Measurements from ENCODE around the gene LSM7.
"Not testable (repeated sequence)": the region's sequence is repeated elsewhere in the genome, so short reads cannot be mapped to it uniquely, and the experiment has no call there.

LSM7 gene

DNA sequence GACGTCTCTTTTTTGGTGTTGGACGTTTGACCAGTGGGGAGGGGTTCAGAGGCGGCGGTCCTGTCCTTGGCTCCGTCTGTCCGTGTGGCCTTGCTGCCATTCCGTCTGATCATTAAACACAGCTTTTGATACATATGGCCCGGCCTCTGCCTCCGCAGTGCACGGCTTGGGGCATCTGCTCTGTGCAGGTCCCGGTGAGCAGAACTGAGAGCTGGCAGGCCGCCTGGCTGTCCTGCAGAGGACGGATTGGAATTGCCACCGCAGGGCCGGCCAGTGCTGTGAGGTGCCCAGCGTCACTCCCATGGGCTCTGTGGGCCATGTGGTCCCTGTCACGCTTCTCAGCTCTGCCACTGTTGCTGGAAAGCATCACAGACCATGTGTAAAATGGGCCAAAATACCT, 26.3 kb upstream of the LSM7 start:
- DNase-seq, result no peak

DNA sequence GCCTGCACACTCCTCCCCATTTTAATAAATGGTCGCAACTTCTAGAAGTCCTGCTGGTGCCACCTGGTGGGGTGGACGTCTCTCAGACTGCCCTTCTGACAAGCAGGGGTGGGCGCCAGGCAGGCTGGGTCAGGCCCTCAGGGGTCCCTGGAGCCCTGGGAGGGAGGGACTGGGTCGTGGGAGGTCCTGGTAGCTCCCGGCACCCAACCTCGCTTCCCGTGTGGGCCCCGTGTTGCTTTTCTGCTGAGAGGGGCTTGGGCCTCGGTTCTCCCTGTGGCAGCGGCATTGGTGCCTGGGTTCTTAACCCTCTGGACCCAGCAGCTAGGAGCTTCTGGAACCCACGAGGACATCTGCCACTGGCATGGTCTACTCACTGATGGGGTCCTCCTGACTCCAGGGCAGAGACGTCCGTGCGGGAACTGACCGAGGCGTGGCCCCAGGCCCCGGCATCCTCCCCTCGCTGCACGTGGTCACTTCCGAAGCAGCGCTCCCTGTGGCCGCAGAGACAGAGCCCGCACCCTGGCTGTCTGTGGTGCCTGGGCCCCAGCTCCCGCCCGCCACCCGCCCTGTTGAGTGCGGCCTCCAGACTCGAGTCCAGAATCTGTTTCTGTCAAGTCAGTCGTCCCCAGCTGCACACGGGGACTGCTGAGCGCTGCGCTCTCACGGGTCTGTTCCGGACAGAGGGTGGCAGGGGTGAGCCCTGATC, 25.7 kb upstream of the LSM7 start:
- DNase-seq, result no peak

DNA sequence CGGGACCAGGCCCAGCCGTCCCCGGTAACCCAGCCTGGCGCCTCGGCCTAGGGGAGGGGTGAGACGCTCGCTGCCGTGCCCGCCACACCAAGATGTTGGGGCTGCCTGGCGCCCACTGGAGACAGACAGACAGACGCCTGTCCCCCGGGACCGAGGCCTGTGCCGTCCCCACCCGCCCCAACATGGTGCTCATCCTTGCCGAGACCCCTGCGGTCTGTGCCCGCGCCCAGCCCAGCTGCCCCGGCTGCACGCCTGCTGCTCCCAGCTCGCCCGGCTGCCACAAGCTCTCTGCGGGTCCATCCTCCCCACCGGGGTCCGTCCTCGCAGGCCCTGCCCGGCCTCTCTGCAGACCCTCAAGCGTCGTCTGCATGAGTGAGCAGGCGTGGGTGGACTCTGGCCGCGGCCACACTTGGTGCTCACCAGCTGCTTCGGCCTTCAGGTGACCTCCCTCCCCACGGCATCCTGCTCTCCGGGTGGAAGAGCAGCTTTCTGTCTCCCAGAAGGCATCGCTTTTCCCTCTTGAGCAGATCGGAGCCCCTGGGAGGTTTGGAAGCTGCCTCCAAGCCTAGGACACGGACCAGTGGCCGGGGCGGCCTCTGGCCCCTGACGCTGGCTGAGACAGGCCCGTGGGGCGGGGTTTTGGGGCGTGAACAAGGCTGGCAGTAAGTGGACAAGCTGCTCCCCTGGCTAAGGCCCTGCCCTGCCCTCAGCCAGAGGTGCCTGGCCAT, 24.9 kb upstream of the LSM7 start:
- no peak for DNase-seq

GRCh38 chr19:2352121-2352520, 23.7 kb upstream of the LSM7 start:
- DNase-seq, result no peak

DNA sequence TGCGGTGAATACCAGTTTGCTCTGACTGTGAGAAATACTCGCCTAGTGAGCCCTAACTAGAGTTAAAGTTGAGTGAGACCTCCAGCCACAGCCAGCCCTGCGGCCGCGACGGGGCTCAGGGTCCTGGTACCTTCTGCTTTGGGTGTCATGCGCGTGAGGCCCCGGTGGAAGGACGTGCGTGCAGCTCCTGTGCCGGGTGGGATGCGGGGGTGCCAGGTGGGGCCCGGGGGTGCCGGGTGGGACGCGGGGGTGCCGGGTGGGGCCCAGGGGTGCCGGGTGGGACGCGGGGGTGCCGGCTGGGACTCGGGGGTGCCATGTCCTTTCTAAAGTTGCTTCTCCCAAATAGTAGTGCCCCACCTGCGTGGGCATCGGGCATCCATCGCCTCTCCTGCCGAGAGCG, 23.2 kb upstream of the LSM7 start:
- DNase-seq, result no peak

GRCh38 chr19:2350656-2351055, 22.3 kb upstream of the LSM7 start:
- DNase-seq, result no peak

- DNase-seq, result not testable (repeated sequence)
Observed at GRCh38 chr19:2349818-2350217, 21.4 kb upstream of the LSM7 start.

DNA sequence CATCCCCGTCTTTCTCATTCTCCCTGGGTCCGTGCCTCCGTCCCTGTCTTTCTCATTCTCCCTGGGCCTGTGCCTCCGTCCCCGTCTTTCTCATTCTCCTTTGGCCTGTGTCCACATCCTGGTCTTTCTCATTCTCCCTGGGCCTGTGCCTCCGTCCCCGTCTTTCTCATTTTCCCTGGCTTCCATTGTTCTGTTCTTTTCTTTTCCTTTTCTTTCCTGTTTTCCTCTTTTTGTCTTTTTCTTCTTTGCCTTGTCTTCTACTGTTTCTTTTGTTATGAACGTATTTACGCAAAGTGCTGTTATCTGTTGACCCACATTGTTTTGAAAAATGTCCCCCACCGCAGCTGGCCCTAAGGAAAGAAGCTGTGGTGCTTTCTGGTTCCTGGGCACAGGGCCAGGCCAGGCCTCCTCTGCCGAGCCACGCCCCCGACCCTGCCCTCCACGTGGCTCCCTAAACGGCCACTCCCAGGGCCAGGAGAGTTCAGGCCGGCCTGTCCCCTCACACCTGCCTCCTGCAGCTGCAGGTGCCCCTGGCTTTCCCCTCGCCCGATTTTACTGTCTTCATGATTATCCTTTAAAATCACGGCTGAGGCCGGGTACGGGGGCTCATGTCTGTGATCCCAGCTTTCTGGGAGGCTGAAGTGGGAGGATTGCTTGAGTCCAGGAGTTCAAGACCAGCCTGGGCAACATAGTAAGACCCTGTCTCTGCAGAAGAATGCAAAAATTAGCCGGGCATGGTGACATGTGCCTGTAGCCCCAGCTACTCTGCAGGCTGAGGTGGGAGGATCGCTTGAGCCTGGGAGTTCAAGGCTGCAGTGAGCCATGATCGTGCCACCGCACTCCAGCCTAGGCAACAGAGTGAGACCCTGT, 17.6 kb upstream of the LSM7 start:
- no peak for DNase-seq

GRCh38 chr19:2345076-2345475, 16.7 kb upstream of the LSM7 start:
- DNase-seq, result no peak

GRCh38 chr19:2344381-2344870, 16.0 kb upstream of the LSM7 start:
- DNase-seq, result no peak

GRCh38 chr19:2343289-2343982, 15.1 kb upstream of the LSM7 start:
- DNase-seq, result no peak

GRCh38 chr19:2342656-2343288, 14.4 kb upstream of the LSM7 start:
- no peak for DNase-seq

GRCh38 chr19:2341982-2342381, 13.6 kb upstream of the LSM7 start:
- no peak for DNase-seq

GRCh38 chr19:2341244-2341751, 12.9 kb upstream of the LSM7 start:
- no peak for DNase-seq

GRCh38 chr19:2340496-2341243, 12.3 kb upstream of the LSM7 start:
- no peak for DNase-seq

DNA sequence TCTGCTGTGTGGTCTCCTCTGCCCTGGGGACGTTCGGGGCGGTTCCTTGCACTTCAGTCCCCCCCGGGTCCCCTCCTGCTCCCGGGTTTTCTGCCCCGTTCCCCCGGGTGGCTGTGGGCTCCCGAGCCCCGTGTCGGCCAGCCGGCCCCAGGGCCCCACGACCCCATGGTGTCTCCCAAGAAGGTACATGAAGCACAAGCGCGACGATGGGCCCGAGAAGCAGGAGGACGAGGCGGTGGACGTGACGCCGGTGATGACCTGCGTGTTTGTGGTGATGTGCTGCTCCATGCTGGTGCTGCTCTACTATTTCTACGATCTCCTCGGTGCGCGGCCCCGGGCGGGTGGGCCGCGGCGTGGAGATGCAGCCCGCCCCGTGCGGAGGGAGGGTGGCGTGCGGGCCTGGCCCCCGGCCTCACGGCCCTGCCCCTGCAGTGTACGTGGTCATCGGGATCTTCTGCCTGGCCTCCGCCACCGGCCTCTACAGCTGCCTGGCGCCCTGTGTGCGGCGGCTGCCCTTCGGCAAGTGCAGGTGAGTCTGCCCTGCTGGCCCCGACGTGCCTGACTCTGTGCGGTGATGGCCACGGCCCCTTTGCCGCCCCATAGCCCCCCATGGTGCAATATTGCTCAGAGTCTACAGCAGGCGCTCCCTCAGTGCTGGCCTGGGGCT, 11.4 kb upstream of the LSM7 start:
- DNase-seq, result no peak

GRCh38 chr19:2338751-2339643, 10.6 kb upstream of the LSM7 start:
- DNase-seq, result no peak

GRCh38 chr19:2338055-2338615, 9.7 kb upstream of the LSM7 start:
- DNase-seq, result no peak

- DNase-seq, result no peak
Observed at GRCh38 chr19:2337329-2337707, 8.9 kb upstream of the LSM7 start.
